Stomach (tissue), 9 donors: ENCODE results near the gene BNIP3. TPM values are rescaled to one million over a fixed set of nuclear protein-coding genes. Genes with fewer than 3 reads are reported as not detected.

ENCODE experiments used
- DNase-seq, 2 donors: peaks; one replicate each; pipeline versions ENCODE4 v3.0.0 to v3.0.0-alpha.2; 2013 to 2019
- H3K27ac ChIP-seq, 5 donors: fragments of 200-600 bp in 4 of 5; sonication (generic) in 4 of 5; one replicate each; pipeline ENCODE4 v1.5.1; 2013 to 2019; ENCODE audit warnings: mild to moderate bottlenecking in 1 of 5, moderate library complexity in 1 of 5
- H3K27me3 ChIP-seq, 3 donors: fragments of 200-600 bp; sonication (generic); one replicate each; pipeline ENCODE4 v1.5.1; 2017 to 2019; ENCODE audit warnings: mixed run types in 1 of 3
- H3K36me3 ChIP-seq, 4 donors: fragments of 200-600 bp; sonication (generic); 1 replicate in 3 of 4; 2 replicates in 1 of 4; pipeline ENCODE4 v1.5.1; 2016 to 2019
- H3K4me1 ChIP-seq, 4 donors: fragments of 200-600 bp; sonication (generic); one replicate each; pipeline ENCODE4 v1.5.1; 2016 to 2019
- H3K4me3 ChIP-seq, 4 donors: fragments of 200-600 bp; sonication (generic) in 3 of 4; one replicate each; pipeline ENCODE4 v1.5.1; 2016 to 2019; ENCODE audit warnings: mild to moderate bottlenecking in 1 of 4
- H3K9me3 ChIP-seq, 4 donors: fragments of 200-600 bp; sonication (generic); one replicate each; pipeline ENCODE4 v1.5.1; 2016 to 2019
- EP300 ChIP-seq: sonication (generic); formaldehyde crosslinking; IDR thresholded peaks from one replicate; pipeline ENCODE4 v1.6.1; 2017; ENCODE audit warnings: antibody characterized with exemption
- POLR2A ChIP-seq, 4 donors: fragments of 450-650 bp; IDR thresholded peaks; one replicate each; pipeline ENCODE4 v1.6.1; 2016; ENCODE audit warnings: antibody characterized with exemption in 4 of 4, control low read depth in 2 of 4, mild to moderate bottlenecking in 1 of 4, moderate library complexity in 1 of 4
- POLR2AphosphoS5 ChIP-seq, 3 donors: sonication (generic); formaldehyde crosslinking; IDR thresholded peaks; one replicate each; pipeline ENCODE4 v1.6.1; 2016; ENCODE audit warnings: antibody characterized with exemption in 3 of 3
- WGBS, 5 donors: extraction: QIAGEN DNeasy Blood & Tissue Kit in 3 of 5; methylation state at CpG; one replicate each; pipeline versions ENCODE4 v1.1.5 to v1.1.7; 2013 to 2018; 5-methylcytosine and 5-hydroxymethylcytosine counted together
- intact Hi-C: fragments of 100-400 bp; cut with DNase I; formaldehyde crosslinking; loops from one replicate; pipeline ENCODE4 v1.15.1; 2023; ENCODE audit warnings: low total_unique reads
- polyA plus RNA-seq, 3 donors: library from polyadenylated mRNA; stranded (reverse); fragments of 200-250 nt; gene quantifications; one replicate each; pipeline ENCODE4 v1.2.3, GENCODE V29; 2013
- total RNA-seq, 5 donors: library from RNA; depleted of rRNA; stranded (reverse); fragments of >200 nt; gene quantifications; one replicate each; pipeline versions ENCODE4 v1.1.0 to v1.2.3, GENCODE V29; 2014 to 2016
- TF ChIP-seq, protein P1 (sequence below), 7 experiments: fragments of 450-650 bp in 4 of 7; fragments of 200-600 bp in 3 of 7; sonication (generic) in 3 of 7; IDR thresholded peaks; one replicate each; pipeline ENCODE4 v1.5.1; 2016 to 2019; ENCODE audit warnings: antibody characterized with exemption in 7 of 7, control low read depth in 2 of 7, mild to moderate bottlenecking in 1 of 7
- donor health status: healthy with polysubstance abuse.
- donor health status: Bipolar disorder and iron deficiency.
- donor health status: healthy.

The BNIP3 gene
- total and polyA plus RNA-seq, 8 donors = 9.8 to 81.7 (median 22.0) TPM

DNA sequence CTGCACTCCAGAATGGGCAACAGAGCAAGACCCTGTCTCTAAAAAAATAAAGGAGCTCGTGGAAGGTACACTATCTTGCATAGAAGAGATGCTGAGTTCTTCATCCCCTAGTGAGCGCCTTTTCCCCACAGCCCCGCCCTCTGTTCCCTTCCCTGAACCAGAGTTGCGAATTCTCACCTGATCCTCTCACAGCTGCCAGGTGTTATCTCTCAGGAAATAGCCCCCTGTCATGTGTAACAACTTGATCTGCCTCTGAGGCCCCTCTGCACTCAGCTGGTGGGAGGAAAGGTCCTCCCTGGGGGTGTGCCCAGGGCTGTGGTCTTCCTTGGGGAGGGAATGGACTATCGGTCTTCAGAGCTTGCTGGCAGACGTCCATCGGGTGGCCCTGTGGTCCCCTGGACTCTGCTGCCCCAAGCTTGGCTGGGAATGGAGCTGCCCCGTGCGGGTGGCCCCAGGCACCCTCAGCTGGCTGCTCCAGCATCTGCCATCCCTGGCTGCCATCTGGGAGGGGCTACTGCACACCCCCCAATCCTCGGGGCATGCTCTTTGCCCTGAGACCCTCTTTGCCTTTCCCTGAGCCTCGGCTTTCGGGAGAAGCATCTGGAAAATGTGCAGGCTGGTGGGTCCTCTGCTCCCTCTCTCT lies 21.7 kb upstream of the BNIP3 start:
- peaks cover 2 to 17% (median 8%) of the 10 kb centered on the region in 4 donors for H3K4me1 ChIP-seq
- H3K27me3 ChIP-seq = peaks cover 0 to 25% (median 3%) of the 10 kb centered on the region in 3 donors
- peaks cover 0 to 7% (median 2%) of the 10 kb centered on the region in 4 donors for H3K9me3 ChIP-seq
- TF ChIP-seq, protein P1, sequence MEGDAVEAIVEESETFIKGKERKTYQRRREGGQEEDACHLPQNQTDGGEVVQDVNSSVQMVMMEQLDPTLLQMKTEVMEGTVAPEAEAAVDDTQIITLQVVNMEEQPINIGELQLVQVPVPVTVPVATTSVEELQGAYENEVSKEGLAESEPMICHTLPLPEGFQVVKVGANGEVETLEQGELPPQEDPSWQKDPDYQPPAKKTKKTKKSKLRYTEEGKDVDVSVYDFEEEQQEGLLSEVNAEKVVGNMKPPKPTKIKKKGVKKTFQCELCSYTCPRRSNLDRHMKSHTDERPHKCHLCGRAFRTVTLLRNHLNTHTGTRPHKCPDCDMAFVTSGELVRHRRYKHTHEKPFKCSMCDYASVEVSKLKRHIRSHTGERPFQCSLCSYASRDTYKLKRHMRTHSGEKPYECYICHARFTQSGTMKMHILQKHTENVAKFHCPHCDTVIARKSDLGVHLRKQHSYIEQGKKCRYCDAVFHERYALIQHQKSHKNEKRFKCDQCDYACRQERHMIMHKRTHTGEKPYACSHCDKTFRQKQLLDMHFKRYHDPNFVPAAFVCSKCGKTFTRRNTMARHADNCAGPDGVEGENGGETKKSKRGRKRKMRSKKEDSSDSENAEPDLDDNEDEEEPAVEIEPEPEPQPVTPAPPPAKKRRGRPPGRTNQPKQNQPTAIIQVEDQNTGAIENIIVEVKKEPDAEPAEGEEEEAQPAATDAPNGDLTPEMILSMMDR (IDR thresholded peaks at IDR 0.05) = no peak
- TF ChIP-seq POLR2A (IDR thresholded peaks at IDR 0.05) = no peak
- no peak for TF ChIP-seq EP300
- no peak for TF ChIP-seq POLR2AphosphoS5 (IDR thresholded peaks at IDR 0.05)
- no peak overlapping the region for H3K4me3 ChIP-seq
- 64 to 82% (median 77%) methylated on average over 12 of the region's 12 CpGs for WGBS, 5 donors
- intact Hi-C loops = no loop called here
- H3K27ac ChIP-seq = no peak overlapping the region
- no peaks in the 10 kb centered on the region for H3K36me3 ChIP-seq
- no peak for DNase-seq

DNA sequence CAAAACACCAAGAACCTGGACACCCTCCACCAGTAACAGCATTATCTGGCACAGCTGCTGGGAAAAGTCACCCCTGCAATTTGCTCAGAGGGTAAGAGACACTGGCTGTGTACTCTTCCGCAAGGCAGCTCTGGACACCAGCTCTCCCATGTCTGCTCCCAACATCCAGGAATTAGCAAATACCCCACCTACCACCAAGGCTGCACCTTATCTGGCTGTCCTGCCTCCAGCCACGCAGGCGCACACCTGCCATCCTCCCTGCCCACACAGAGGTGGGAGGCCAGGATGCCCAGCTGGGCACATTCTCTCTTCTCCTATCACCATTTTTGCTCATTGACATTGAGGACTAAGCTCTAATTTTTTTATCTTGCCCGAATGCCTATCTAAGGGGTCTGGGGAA lies 20.3 kb upstream of the BNIP3 start:
- Histone ChIP-seq H3K9me3 (peaks cover 0 to 7% (median 2%) of the 10 kb centered on the region in 4 donors), H3K27me3 (peaks cover 0 to 18% (median 0%) of the 10 kb centered on the region in 3 donors), H3K4me3 (no peak overlapping the region), H3K36me3 (no peaks in the 10 kb centered on the region), H3K4me1 (peaks cover 14 to 31% (median 21%) of the 10 kb centered on the region in 4 donors), H3K27ac (no peak overlapping the region)
- WGBS, 5 donors = 81 to 90% (median 85%) methylated on average over 4 of the region's 4 CpGs
- no peak for DNase-seq
- TF ChIP-seq EP300 = no peak
- no peak for TF ChIP-seq POLR2A (IDR thresholded peaks at IDR 0.05)
- no peak for TF ChIP-seq POLR2AphosphoS5 (IDR thresholded peaks at IDR 0.05)
- TF ChIP-seq, protein P1 (IDR thresholded peaks at IDR 0.05) = no peak
- intact Hi-C loops = no loop called here

DNA sequence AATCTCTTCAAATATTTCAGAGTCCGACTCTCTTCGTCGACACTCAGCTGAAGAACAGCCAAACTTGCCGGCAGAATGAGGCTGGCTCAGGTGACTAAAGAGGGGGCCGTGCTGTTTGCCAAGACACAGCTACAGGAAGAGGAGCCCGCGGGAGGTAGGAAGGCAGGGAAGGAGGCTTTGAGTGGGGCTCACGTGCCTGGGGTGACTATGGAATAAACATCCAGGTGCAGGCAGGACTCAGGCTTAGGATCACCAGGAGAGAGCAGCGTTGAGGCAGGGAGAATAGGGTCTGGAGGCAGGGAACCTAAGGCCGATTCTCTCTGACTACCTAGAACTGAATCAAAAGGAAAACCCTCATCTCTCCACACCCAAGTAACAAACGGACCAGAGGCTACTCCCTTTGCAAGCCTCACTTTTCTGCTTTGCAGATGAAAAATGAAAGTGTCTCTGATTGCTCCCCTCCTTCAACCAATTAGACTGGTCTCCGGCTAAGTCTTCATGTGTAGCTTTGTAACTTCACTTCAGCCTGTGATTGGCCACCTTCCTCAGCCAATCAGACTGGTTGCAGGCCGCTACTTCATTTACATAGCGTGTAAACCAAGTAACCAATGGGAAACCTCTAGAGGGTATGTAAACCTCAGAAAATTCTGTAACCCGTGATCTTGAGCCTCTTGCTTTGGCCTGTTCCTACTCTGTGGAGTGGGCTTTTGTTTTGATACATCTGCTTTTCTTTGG lies 19.7 kb upstream of the BNIP3 start:
- Histone ChIP-seq H3K4me3 (peak overlapping the region in 1 of 4 donors; percentile 9), H3K27ac (peak overlapping the region in 1 of 5 donors; percentile 38)

More for the DNA sequence above, 19.7 kb upstream of the BNIP3 start:
- H3K4me1 ChIP-seq = peaks cover 19 to 37% (median 27%) of the 10 kb centered on the region in 4 donors
- no peak for DNase-seq
- no peaks in the 10 kb centered on the region for H3K36me3 ChIP-seq
- H3K27me3 ChIP-seq = peaks cover 0 to 15% (median 0%) of the 10 kb centered on the region in 3 donors
- TF ChIP-seq EP300 (no peak), POLR2AphosphoS5 (IDR thresholded peaks at IDR 0.05) (no peak), POLR2A (IDR thresholded peaks at IDR 0.05) (no peak)
- TF ChIP-seq, protein P1 (IDR thresholded peaks at IDR 0.05) = no peak
- H3K9me3 ChIP-seq = peaks cover 0 to 7% (median 2%) of the 10 kb centered on the region in 4 donors
- 42 to 58% (median 47%) methylated on average over 15 of the region's 15 CpGs for WGBS, 5 donors
- intact Hi-C loops = no loop called here
